ENCODE results near the gene USP6.
"Not testable (repeated sequence)": the region's sequence is repeated elsewhere in the genome, so short reads cannot be mapped to it uniquely, and the experiment has no call there.

Gene USP6

DNA sequence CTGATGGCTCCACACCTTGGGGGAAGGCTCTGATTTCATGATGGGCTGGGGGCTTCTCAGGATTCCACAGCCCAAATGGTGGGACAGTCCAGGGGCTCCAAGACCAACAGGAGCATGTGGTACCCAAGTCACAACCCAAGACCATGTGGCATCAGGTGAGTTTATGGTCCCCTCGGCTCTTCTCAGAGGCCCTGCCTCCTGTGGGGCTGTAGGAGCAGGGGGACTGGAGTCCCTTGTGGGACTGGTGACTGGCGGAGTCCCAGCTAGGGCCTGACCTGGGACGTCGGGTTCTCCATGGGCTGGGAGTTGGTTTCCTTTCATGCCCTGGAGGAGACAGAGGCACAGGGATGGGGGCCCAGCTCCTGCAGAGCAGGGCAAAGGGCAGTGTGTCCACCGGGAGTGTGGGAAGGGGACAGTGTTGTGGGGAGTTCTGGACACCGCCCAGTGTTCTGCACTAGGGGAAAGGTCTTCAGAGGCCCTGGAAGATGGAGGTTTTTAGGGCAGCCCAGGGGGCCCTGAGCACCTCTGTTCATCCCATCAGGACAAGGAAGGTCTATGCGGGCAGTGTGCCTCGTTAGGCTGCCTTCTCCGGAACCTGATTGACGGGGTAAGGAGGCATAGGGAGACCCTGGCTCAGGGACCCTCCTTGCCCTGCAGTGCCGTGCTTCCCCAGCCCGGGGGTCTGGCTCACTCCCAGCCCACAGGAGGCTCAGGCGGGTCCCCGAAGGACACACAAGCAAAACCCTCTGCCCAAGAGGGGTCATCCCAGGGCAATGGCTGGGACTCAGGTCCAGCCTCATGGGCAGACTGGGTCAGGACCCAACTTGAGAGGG is 21.0 kb downstream of the USP6 start:
- no CpG with 5 or more reads among the region's 14 CpGs for WGBS (ENCODE audit: insufficient coverage, insufficient read length)
- not testable (repeated sequence) for H3K4me1 ChIP-seq (ENCODE audit: control insufficient read depth, insufficient read depth, low read length); H3K4me3 ChIP-seq (ENCODE audit: low read length); H3K27me3 ChIP-seq (ENCODE audit: control insufficient read depth, insufficient read depth, low read length); H3K36me3 ChIP-seq (ENCODE audit: control insufficient read depth, insufficient read depth, low read length); H3K27ac ChIP-seq (ENCODE audit: low read length); DNase-seq (ENCODE audit: low read depth, low spot score); H3K9me3 ChIP-seq (ENCODE audit: control insufficient read depth, insufficient read depth, low read length)

DNA sequence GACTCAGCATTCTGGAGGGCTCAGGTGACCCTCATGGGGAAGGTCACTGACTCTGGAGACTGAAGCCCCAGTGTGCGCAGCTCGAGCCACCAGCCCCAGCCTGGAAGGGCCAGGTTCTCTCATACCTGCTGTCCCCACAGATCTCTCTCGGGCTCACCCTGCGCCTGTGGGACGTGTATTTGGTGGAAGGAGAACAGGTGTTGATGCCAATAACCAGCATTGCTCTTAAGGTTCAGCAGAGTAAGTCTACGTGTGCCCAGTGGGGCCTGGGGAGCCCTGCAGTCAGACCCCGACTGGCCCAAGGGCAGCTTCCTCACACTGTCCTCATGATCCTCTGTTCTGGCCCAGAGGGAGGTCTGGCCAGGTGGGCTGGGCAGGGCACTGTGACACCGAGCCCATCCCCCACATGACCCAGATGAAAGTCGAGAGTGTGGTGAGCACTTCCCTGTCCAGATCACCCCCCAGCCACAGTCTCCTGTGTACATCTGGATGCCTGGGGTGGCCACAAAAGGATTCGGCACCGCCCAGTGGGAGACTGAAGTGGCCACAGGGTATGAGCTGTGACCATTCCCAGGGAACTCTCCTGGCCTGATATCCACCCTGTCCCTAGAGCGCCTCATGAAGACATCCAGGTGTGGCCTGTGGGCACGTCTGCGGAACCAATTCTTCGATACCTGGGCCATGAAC is 21.8 kb downstream of the USP6 start:
- WGBS (ENCODE audit: insufficient coverage, insufficient read length) = no CpG with 5 or more reads among the region's 15 CpGs

DNA sequence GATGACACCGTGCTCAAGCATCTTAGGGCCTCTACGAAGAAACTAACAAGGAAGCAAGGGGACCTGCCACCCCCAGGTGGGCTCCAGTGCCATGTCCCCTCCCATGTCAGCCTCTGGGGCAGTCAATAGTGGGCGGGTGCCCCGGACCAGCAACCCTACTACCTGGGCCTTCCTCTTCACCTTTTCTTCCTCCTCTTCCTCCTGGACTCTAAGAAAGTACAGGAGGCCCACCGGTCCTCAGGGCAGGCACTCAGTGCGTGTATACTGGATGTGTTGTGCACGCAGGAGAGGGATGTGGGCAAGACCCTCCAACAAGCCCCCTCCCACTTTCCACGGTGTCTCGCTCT is 22.3 kb downstream of the USP6 start:
- H3K36me3 ChIP-seq (ENCODE audit: control insufficient read depth, insufficient read depth, low read length); H3K27ac ChIP-seq (ENCODE audit: low read length); DNase-seq (ENCODE audit: low read depth, low spot score); H3K9me3 ChIP-seq (ENCODE audit: control insufficient read depth, insufficient read depth, low read length); H3K4me1 ChIP-seq (ENCODE audit: control insufficient read depth, insufficient read depth, low read length); H3K27me3 ChIP-seq (ENCODE audit: control insufficient read depth, insufficient read depth, low read length); H3K4me3 ChIP-seq (ENCODE audit: low read length): not testable (repeated sequence)
- WGBS (ENCODE audit: insufficient coverage, insufficient read length) = no CpG with 5 or more reads among the region's 9 CpGs

More for the DNA sequence above, 21.8 kb downstream of the USP6 start:
- not testable (repeated sequence) for H3K27me3 ChIP-seq (ENCODE audit: control insufficient read depth, insufficient read depth, low read length); H3K4me1 ChIP-seq (ENCODE audit: control insufficient read depth, insufficient read depth, low read length); H3K36me3 ChIP-seq (ENCODE audit: control insufficient read depth, insufficient read depth, low read length); H3K4me3 ChIP-seq (ENCODE audit: low read length); H3K27ac ChIP-seq (ENCODE audit: low read length); H3K9me3 ChIP-seq (ENCODE audit: control insufficient read depth, insufficient read depth, low read length); DNase-seq (ENCODE audit: low read depth, low spot score)

DNA sequence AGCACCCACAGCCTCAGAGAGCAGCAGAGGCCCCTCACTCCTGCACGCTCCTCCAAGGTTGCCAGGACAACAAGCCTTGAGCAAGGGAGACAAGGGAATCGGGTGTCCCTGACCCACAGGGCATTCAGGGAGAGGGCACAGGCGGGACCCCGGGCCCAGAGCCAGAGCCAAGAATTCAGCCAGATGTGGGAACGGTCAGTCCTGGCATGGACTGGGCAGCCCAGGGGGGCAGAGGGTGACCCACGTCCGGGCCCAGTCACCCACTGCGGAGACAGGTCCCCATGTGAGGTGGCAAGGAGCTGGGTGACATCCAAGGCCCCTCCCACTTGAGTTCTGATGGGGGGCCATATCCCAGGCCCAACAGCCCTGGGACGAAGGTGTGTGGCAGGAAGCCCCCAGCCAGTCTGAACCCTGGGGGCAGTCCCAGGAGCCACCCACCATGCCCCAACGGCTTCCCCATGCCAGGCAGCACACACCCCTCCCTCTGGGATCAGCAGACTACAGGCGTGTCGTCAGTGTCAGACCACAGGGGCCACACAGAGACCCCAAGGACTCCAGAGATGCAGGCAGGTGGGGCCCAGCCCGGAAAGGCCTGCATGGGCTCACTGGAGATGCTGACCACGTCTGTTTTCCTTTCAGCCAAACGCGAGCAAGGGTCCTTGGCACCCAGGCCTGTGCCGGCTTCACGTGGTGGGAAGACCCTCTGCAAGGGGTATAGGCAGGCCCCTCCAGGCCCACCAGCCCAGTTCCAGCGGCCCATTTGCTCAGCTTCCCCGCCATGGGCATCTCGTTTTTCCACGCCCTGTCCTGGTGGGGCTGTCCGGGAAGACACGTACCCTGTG is 23.0 kb downstream of the USP6 start:
- Histone ChIP-seq H3K36me3 (ENCODE audit: control insufficient read depth, insufficient read depth, low read length) (no peaks in the 10 kb centered on the region), H3K27ac (ENCODE audit: low read length) (no peak overlapping the region), H3K27me3 (ENCODE audit: control insufficient read depth, insufficient read depth, low read length) (no peaks in the 10 kb centered on the region), H3K9me3 (ENCODE audit: control insufficient read depth, insufficient read depth, low read length) (no peaks in the 10 kb centered on the region), H3K4me3 (ENCODE audit: low read length) (no peak overlapping the region), H3K4me1 (ENCODE audit: control insufficient read depth, insufficient read depth, low read length) (no peaks in the 10 kb centered on the region)
- no peak for DNase-seq (ENCODE audit: low read depth, low spot score)
- WGBS (ENCODE audit: insufficient coverage, insufficient read length) = no CpG with 5 or more reads among the region's 24 CpGs

DNA sequence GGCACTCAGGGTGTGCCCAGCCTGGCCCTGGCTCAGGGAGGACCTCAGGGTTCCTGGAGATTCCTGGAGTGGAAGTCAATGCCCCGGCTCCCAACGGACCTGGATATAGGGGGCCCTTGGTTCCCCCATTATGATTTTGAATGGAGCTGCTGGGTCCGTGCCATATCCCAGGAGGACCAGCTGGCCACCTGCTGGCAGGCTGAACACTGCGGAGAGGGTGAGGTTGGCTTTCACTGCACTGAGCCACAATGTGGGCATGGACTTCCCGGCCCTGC is 23.6 kb downstream of the USP6 start:
- Histone ChIP-seq H3K9me3 (ENCODE audit: control insufficient read depth, insufficient read depth, low read length) (no peaks in the 10 kb centered on the region), H3K36me3 (ENCODE audit: control insufficient read depth, insufficient read depth, low read length) (no peaks in the 10 kb centered on the region), H3K4me3 (ENCODE audit: low read length) (no peak overlapping the region), H3K4me1 (ENCODE audit: control insufficient read depth, insufficient read depth, low read length) (no peaks in the 10 kb centered on the region), H3K27me3 (ENCODE audit: control insufficient read depth, insufficient read depth, low read length) (no peaks in the 10 kb centered on the region), H3K27ac (ENCODE audit: low read length) (no peak overlapping the region)
- no CpG with 5 or more reads among the region's 5 CpGs for WGBS (ENCODE audit: insufficient coverage, insufficient read length)
- no peak for DNase-seq (ENCODE audit: low read depth, low spot score)

DNA sequence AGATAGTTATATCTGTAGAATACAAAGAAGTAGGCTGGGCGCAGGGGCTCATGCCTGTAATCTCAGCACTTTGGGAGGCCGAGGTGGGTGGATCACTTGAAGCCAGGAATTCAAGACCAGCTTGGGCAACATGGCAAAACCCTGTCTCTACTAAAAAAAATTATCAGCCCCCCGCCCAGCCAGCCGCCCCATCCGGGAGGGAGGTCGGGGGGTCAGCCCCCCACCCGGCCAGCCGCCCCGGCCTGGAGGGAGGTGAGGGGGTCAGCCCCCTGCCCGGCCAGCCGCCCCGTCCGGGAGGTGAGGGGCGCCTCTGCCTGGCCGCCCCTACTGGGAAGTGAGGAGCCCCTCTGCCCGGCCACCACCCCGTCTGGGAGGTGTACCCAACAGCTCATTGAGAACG is 27.0 kb downstream of the USP6 start:
- H3K36me3 ChIP-seq (ENCODE audit: control insufficient read depth, insufficient read depth, low read length) = not testable (repeated sequence)

DNA sequence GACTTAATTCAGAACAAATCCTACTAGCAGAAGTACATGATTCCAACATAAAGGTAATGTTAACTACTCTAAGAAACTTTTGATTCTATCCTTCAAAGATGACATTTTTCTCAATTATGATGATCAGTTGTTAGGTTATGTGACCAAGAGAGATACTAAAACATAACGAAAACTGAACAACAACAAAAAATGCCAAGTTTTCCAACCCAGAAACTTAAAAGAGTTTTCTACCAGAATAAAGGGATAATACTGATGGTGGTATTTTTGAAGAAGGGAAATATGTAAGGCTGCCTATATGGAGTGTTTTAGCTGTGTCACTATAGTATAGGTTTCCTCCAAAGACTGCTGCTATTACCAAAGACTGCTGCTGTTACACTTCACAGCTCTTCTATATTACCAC is 30.3 kb downstream of the USP6 start:
- not testable (repeated sequence) for H3K27ac ChIP-seq (ENCODE audit: low read length); H3K4me1 ChIP-seq (ENCODE audit: control insufficient read depth, insufficient read depth, low read length); H3K4me3 ChIP-seq (ENCODE audit: low read length); H3K27me3 ChIP-seq (ENCODE audit: control insufficient read depth, insufficient read depth, low read length); DNase-seq (ENCODE audit: low read depth, low spot score); H3K9me3 ChIP-seq (ENCODE audit: control insufficient read depth, insufficient read depth, low read length); H3K36me3 ChIP-seq (ENCODE audit: control insufficient read depth, insufficient read depth, low read length)
- WGBS (ENCODE audit: insufficient coverage, insufficient read length) = no CpG with 5 or more reads among the region's 1 CpG

More for the DNA sequence above, 27.0 kb downstream of the USP6 start:
- H3K9me3 ChIP-seq (ENCODE audit: control insufficient read depth, insufficient read depth, low read length); H3K4me1 ChIP-seq (ENCODE audit: control insufficient read depth, insufficient read depth, low read length); H3K4me3 ChIP-seq (ENCODE audit: low read length); H3K27ac ChIP-seq (ENCODE audit: low read length); H3K27me3 ChIP-seq (ENCODE audit: control insufficient read depth, insufficient read depth, low read length); DNase-seq (ENCODE audit: low read depth, low spot score): not testable (repeated sequence)
- WGBS (ENCODE audit: insufficient coverage, insufficient read length) = no CpG with 5 or more reads among the region's 18 CpGs

DNA sequence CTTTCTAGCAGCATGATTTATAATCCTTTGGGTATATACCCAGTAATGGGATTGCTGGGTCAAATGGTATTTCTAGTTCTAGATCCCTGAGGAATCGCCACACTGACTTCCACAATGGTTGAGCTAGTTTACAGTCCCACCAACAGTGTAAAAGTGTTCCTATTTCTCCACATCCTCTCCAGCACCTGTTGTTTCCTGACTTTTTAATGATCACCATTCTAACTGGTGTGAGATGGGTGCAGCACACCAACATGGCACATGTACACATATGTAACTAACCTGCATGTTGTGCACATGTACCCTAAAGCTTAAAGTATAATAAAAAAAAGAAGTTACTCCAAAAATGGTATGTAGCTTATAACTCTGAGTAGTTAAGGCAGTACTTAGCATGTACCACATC is 44.9 kb downstream of the USP6 start:
- not testable (repeated sequence) for H3K36me3 ChIP-seq (ENCODE audit: control insufficient read depth, insufficient read depth, low read length); H3K4me1 ChIP-seq (ENCODE audit: control insufficient read depth, insufficient read depth, low read length); H3K9me3 ChIP-seq (ENCODE audit: control insufficient read depth, insufficient read depth, low read length); H3K4me3 ChIP-seq (ENCODE audit: low read length); H3K27me3 ChIP-seq (ENCODE audit: control insufficient read depth, insufficient read depth, low read length); DNase-seq (ENCODE audit: low read depth, low spot score); H3K27ac ChIP-seq (ENCODE audit: low read length)
- no CpG with 5 or more reads among the region's 1 CpG for WGBS (ENCODE audit: insufficient coverage, insufficient read length)

DNA sequence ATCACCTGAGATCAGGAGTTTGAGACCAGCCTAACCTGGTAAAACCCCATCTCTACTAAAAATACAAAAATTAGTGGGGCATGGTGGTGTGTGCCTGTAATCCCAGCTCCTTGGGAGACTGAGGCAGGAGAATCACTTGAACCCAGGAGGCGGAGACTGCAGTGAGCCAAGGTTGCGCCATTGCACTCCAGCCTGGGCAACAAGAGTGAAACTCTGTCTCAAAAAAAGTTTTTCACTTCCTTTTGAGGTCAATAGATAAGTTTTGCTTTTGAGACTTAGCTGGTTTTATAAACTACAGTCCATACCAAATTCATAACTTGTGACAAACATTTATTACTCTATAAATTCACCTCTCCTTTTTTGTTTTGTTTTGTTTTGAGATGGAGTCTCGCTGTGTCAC is 46.0 kb downstream of the USP6 start:
- H3K4me3 ChIP-seq (ENCODE audit: low read length); H3K36me3 ChIP-seq (ENCODE audit: control insufficient read depth, insufficient read depth, low read length); H3K9me3 ChIP-seq (ENCODE audit: control insufficient read depth, insufficient read depth, low read length); H3K4me1 ChIP-seq (ENCODE audit: control insufficient read depth, insufficient read depth, low read length); H3K27me3 ChIP-seq (ENCODE audit: control insufficient read depth, insufficient read depth, low read length); DNase-seq (ENCODE audit: low read depth, low spot score); H3K27ac ChIP-seq (ENCODE audit: low read length): not testable (repeated sequence)
- WGBS (ENCODE audit: insufficient coverage, insufficient read length) = no CpG with 5 or more reads among the region's 3 CpGs

DNA sequence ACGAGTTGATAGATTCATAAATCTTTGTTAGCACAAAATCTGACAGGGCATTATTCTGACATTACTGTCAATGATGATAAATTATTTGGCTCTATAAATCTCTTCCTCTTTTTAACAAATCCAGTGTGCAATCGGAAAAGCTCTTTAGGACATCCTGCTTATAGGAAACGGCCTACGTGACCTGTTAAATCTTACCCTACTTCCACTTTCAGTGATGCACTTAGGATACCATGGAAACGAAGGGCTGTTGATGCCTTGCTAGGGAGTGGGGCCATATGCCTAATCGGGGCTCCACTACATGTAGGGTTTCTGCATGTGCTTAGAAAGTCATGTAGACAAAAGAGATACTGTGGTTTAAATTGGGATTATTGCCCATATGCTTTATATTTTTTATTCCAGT is 48.6 kb downstream of the USP6 start:
- no peaks in the 10 kb centered on the region for H3K36me3 ChIP-seq (ENCODE audit: control insufficient read depth, insufficient read depth, low read length)
- DNase-seq (ENCODE audit: low read depth, low spot score) = no peak
- no peaks in the 10 kb centered on the region for H3K9me3 ChIP-seq (ENCODE audit: control insufficient read depth, insufficient read depth, low read length)
- no CpG with 5 or more reads among the region's 6 CpGs for WGBS (ENCODE audit: insufficient coverage, insufficient read length)
- no peak overlapping the region for H3K27ac ChIP-seq (ENCODE audit: low read length)
- no peaks in the 10 kb centered on the region for H3K27me3 ChIP-seq (ENCODE audit: control insufficient read depth, insufficient read depth, low read length)
- no peak overlapping the region for H3K4me3 ChIP-seq (ENCODE audit: low read length)
- no peaks in the 10 kb centered on the region for H3K4me1 ChIP-seq (ENCODE audit: control insufficient read depth, insufficient read depth, low read length)

Data from iPS DF 6.9 (cell line).